IMR-90 (cell line): ENCODE measurements around the gene EML4.

ENCODE experiments used
- CTCF ChIP-seq: conservative IDR thresholded peaks from 2 replicates; pipeline ENCODE4 v1.5.1; 2012; ENCODE audit warnings: mild to moderate bottlenecking, low read depth, low read length, improper control_type of control experiment
- MXI1 ChIP-seq: IDR thresholded peaks from 2 replicates; pipeline ENCODE4 v1.6.1; 2012; ENCODE audit warnings: low read depth, mild to moderate bottlenecking, low read length, moderate library complexity, borderline replicate concordance
- RCOR1 ChIP-seq: IDR thresholded peaks from 2 replicates; pipeline ENCODE4 v1.6.1; 2012; ENCODE audit warnings: mild to moderate bottlenecking, low read length, improper control_type of control experiment; ENCODE audit not compliant: insufficient replicate concordance
- SMC3 ChIP-seq: fragments of 150-350 bp; IDR thresholded peaks from 2 replicates; pipeline ENCODE4 v1.6.1; 2016; ENCODE audit warnings: low read depth, mild to moderate bottlenecking, antibody characterized with exemption, low read length, moderate library complexity

- no peak for TF ChIP-seq RCOR1
- TF ChIP-seq CTCF, result no peak
- TF ChIP-seq SMC3, result no peak
- no peak for TF ChIP-seq MXI1
Observed at GRCh38 chr2:42266236-42266635, 97.1 kb downstream of the EML4 start.
